Left colon (tissue), 2 donors: ENCODE results near the gene PADI1. TPM values are rescaled to one million over a fixed set of nuclear protein-coding genes. Genes with fewer than 3 reads are reported as not detected.

Experiments used
- ATAC-seq: fragments of 200-7000 bp; cut with Tn5 transposase; one replicate; pipeline ENCODE4 v1.9.1; 2020; ENCODE audit warnings: mild to moderate bottlenecking, moderate library complexity
- DNase-seq, 2 donors: peaks; one replicate each; pipeline ENCODE4 v3.0.0-alpha.2; 2020
- intact Hi-C, 2 donors: fragments of 100-400 bp; cut with DNase I in 1 of 2; cut with micrococcal nuclease in 1 of 2; formaldehyde crosslinking; loops; one replicate each; pipeline versions ENCODE4 v1.11.2 to v1.14.0; 2022; cut with DNase I, micrococcal nuclease
- total RNA-seq, 2 donors: library from RNA; stranded (reverse); fragmentation: NEBNext Ultra II Directional; extraction: Animal tissue kit (Norgen Biotek cat#: 25700); gene quantifications; one replicate each; pipeline ENCODE4 v1.2.1, GENCODE V29; 2021
- donor health status: DM: no; HTN: no; CAD: no.
- donor health status: DM: yes; HTN: yes; CAD: no.

Gene PADI1
- total RNA-seq, 2 donors from 2014 or later = 0.27 to 0.47 TPM

DNA sequence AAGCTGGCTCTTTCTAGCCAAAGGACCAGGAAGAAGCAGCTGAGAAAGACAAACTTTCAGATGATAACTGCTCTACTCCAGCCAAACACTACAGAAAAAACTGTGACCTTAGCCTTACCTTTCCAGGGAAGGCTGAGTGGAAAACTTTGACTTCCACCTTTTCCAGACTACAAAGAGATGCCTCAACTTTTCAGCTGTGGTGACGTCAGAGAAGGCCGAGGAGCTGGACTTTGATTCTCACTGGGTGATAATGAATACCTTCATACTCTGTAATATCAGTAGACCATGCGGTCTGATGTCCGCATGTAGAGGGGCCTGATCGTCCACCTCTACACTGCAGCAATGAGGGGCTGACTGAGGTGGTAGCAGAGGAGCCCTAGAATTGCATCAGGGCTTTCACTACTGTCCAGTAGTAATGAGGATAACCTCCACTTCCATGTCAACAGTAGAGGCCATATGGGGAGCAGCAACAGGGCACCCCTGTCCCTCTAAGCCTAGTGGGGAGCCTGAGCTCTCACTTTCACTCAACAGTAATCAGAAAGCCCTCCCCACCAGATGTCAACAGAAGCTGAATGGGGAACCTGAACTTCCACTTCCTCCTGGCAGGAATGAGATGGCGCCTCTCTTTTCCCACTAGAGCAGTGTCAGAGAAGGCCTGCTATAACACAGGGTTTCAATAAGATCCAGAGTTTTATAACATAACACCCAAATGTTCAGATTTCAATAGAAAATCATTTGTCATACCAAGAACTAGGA lies 28.4 kb upstream of the PADI1 start:
- intact Hi-C loops = no loop called here
- DNase-seq (no peak), ATAC-seq (no peak)

DNA sequence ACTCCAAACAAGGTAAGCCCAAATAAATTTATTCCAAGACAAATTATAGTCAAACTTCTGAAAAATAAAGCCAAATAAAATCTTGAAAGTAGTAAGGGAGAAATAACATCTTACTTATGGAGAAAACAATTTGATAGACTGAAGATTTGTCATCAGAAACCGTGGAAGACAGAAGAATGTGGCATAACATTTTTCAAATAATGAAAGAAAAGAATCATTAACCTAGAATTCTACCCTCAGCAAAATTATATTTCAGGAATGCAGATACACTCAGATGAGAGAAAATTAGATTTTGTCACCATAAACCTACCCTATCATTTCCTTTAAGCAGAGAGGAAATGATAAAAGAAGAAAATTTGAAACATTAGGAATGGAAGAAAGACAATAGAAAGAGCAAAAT lies 27.3 kb upstream of the PADI1 start:
- intact Hi-C loops = no loop called here
- no peak for DNase-seq
- ATAC-seq = no peak

DNA sequence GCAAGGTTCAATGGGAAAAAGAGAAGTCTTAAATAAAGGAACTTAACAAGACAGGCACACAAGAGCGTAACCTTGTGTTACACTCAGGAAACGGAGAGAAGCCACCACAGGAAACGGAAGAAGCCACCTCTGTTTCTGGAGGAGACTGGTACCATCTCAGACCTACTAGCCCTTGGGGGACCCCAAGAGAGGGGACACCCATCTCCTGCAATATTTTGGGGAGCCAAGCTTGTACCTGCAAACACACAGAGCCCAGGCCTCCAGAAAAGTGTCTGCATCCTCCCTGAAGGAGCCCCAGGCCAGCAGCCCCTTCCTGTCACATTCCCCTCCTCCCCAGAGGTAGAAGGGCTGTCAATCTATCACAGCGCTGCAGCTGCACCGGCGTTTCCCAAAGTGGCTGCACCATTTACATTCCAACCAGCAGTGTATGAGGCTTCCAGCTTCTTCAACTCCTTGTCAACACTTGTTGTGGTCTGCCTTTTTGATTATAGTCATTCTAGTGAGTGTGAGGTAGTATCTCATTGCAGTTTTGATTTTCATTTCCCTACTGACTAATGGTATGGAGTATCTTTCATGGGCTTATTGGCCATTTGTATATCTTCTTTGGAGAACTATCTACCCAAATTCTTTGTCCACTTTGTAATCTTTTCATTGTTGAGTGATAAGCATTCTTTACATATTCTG lies 23.0 kb upstream of the PADI1 start:
- no peak for DNase-seq
- no peak for ATAC-seq

DNA sequence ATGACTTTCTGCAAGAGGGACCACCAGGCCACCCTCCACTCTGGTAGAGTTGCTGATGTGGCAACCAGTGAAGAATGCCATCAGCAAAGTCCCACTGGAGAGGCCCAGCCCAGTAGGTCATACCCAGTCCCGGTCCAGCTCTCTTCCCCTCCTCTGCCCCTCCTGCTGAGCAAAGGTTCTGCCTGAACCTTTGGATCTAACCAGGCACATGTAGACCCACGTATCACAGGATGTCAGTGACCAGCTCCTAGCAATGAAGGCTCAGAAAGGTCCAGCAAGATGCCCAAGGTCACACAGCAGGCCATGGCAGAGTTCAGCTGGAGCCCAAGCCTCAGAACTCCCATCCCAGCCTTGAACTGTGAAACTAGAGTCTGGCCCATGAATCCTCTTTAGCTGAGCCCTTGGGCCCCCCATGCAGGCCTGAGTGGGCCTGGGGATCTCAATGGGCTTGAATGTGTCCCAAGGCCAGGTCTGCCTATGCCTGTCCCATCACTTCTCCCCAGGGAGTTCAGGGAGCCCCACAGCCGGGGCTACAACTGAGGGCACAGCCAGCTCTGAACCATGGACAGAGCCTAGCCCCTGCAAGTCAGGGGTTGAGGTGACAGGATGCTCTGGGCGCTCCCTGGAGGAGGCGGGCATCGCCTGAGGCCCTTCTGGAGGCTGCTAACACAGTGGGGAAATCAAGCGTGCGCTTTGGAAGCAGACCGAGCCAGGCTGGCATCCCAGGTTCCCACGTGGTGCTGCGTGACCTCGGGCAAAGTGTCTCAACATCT lies 21.4 kb upstream of the PADI1 start:
- ATAC-seq (no peak), DNase-seq (no peak)

More for the DNA sequence above, 23.0 kb upstream of the PADI1 start:
- intact Hi-C loops = no loop called here

DNA sequence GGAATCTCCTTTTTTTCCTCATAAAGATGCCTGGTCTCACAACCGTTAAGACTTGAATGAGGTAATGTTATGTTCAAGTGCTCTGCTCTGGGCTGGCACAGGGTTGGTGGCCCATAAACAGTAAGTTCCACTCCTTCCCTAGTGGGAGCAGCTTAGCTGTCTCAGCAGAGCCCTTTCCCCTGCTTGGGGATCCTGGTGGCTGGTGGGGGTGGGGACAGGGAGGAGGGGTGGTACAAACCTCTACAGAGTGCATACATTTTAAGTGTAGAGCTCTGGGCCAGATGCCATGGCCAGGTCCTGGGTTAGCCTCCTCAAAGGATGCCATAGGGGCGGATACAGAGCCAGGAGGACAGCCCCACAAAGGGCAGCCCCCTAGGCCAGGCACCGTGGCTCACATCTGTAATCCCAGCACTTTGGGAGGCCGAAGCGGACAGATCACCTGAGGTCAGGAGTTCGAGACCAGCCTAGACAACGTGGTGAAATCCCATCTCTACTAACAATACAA lies 20.7 kb upstream of the PADI1 start:
- intact Hi-C loops = no loop called here
- no peak for ATAC-seq
- no peak for DNase-seq

More for the DNA sequence above, 21.4 kb upstream of the PADI1 start:
- intact Hi-C loops = no loop called here

DNA sequence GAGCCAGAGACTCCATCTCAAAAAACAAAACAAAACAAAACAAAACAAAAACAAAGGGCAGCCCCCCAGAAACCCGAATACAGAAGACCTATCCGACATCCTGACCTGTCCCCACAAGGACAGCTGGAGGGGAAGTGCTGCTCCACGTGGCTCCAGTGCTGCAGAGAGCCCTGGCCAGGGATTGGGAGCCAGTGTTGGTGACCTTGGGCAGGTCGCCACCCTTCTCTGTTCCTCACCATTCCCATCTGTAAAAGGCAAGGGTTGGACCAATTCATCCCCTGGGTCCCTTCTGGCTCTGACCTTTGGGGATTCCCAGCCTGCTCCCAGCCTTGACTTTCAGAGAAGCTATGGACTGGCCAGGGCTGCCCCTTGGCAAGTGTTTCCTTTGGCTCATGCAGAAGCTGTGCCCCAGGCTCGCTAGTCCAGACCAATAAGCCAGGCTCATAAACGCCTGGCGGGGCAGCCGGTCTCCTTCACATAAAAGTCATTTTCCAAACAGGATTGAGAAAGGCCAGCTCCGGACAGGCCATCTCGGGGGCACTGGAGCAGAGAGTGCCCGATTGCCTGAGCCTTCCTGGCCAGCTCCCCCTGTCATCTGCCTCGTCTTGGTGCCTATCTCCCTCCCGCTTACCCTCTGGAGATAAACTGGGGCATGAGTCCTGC lies 20.0 kb upstream of the PADI1 start:
- intact Hi-C loops = no loop called here
- DNase-seq (no peak), ATAC-seq (no peak)

DNA sequence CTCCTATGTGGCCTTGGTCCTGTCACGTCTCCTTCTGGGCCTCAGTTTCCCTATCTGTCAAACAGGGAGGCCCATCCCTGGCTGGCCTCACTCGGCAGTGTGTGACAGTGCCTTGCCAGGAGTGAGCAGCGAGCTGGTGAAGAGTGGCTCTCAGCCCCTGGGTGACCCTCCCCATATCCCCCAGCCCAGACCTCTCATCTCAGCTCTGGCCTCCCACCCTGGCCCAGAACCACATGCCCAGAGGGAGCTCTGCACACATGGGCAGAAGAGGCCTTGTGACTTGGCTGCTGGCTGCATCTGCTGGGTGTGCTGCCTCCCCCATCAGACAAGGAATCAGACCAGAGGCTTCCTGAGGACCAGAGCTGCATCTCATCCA lies 19.5 kb upstream of the PADI1 start:
- DNase-seq = no peak
- ATAC-seq = no peak
- intact Hi-C loops = no loop called here

DNA sequence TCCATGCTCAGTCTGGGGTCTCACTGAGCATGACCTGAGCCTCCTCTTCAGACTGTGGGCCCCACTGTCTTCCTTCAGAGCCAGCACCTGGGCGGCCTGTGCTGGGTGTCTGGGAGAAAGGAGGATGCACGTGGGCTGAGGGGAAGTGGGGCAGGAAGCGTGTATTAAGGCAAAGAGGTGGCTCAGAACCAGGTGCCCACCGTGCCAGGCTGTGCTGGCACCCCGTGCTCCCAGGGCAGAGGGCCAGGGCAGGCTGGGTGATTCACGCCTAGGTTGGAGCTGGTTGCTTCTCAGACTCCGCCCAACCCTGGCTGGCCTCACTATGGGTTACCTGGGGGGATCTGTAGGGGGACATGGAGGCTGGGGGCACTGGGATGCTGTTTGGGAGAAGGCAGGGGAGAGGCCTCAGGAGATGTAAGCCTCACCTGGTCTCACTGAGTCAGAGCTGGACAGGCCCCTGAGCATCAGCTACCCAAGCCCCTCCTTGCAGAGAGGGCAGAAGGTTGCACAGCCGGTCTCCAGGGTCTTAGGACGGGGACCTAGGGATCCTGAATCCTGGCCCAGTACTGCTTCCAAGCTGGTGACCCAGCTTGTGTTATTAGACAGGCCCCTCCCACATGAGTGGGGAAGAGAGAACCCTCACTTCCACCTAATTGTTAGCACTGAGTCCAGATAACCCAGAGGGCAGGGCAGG lies 18.6 kb upstream of the PADI1 start:
- DNase-seq (no peak), ATAC-seq (no peak)
- intact Hi-C loops = no loop called here

DNA sequence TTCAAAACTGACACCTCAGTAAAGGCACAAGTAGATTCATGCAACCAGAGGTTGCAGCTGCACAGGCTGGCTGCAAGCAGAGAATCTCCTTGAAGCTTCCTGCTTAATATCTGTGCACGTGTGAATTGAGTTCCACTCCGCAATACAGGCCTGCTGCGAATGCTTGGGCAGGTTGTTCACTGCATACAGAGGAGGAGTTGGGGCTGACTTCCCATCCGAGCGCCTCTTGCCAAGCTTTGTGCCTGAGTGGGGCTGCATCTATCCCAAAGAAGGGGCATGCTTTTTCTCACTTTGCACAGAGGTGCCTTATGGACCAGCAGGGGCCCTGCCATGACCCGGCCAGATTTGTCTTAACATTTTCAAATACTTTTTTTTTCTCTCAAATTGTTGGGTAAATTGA lies 17.9 kb upstream of the PADI1 start:
- no peak for ATAC-seq
- no peak for DNase-seq
- intact Hi-C loops = no loop called here

DNA sequence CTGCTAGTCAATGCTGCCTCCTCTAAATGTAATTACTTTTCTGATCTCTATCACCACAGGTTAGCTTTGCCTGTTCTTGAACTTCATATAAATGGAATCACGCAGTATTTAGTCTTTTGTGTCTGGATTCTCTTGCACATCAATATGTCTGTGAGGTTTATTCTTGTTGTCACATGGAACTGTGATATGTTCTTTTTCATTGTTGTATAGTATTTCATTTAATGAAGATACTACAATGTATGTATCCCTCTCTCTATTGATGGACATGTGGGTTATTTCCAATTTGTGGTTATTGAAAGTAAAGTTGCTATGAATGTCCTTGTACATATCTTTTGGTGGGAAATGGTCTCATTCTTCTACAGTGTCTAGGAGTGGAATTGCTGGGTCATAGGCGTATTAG lies 16.7 kb upstream of the PADI1 start:
- intact Hi-C loops = no loop called here
- DNase-seq (no peak), ATAC-seq (no peak)

DNA sequence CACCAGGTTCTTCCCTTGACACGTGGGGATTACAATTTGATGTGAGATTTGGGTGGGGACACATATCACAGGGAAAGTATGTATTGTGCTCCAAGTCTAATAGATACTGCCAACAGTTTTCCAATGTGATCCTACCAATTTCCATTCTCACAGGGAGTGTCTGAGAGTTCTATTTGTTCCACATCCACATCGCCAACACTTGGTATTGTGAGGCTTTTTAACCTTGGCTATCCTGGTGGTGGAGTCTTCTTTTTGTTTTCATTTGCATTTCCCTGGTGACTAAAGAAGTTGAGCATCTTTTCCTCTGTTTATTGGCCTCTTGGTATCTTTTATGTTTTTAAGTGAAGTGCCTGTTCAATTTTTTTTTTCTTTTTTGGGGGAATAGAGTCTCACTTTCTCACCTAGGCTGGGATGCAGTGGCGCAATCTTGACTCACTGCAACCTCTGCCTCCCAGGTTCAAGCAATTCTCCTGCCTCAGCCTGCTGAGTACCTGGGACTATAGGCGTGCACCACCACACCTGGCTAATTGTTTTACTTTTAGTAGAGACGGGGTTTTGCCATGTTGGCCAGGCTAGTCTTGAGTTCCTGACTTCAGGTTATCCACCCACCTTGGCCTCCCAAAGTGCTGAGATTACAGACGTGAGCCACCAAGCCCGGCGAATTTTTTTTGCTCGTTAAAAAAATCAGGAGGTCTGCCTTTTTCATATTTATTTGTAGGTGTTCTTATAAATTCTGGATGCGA lies 15.9 kb upstream of the PADI1 start:
- no peak for ATAC-seq
- intact Hi-C loops = no loop called here
- DNase-seq = no peak

DNA sequence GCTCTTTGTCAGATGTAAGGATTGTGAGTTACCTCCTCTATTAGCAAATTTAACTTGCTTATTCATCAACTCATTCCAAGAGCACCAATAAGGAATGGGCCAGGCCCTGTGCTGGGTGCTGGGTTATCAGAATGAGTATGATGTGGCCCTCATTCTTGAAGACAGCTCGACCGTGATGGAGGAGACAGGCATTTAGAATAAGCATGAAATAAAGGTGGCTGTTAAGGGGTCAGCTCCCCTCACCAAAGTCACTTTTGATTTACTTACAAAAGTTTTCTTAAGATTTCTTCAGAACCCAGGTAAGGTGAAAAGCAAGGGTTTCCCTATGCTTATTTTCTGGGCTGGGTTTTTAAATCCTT lies 15.3 kb upstream of the PADI1 start:
- intact Hi-C loops = no loop called here
- ATAC-seq (no peak), DNase-seq (no peak)

DNA sequence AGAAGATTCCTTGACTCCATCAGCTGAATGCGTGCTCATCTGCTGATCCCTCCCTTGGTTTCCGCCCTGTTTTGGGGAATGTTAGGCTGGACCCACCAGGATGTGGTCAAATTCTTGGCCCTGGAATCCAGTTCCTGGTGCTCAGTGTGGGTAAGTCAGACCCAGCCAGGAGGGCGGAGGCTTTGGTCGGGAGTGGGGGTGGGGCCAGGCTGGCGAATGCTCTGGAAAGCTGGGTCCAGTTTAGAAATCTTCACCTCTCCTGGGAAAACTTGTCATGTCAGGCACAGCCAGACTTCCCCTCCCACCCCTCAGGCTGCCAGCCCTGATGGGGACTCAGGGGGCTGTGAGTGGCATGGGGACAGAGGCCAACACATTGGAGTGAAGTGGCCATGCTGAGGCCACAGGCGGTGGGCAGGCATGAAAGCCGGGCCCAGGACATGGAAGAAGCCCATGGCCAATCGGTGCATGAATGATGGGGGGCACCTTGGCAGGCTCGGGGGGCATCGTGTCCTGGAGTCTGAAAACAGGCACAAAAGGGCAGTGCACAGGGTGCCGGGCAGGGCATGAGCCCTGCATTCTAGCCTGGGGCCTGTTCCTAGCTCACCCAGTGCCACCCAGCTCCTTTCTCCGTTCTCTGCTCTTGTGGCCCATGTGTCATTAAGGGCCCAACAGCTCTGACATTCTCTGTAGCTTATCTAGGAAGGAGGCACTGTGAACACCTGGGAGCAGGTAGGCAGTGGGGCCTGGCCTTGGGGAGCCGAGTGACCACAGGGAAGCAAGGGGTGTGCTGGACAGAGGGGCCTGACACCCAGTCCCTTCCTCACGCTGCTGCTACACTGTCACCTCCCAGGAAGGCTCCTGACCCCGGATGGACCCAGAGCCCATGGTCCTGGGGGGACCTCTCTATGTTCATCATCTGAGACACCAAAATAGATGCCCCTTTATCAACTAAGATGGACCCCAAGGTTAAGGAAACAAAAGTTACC lies 14.6 kb upstream of the PADI1 start:
- ATAC-seq = no peak
- DNase-seq = no peak
- intact Hi-C loops = no loop called here

DNA sequence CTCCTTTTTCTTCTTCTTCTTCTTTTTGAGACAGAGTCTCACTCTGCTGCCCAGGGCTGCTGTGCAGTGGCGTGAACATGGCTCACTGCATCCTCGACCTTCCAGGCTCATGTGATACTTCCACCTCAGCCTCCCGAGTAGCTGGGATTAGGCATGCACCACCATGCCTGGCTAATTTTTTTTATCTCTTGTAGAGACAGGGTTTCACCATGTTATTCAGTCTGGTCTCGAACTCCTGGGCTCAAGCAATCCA lies 13.0 kb upstream of the PADI1 start:
- DNase-seq = no peak
- intact Hi-C loops = no loop called here

DNA sequence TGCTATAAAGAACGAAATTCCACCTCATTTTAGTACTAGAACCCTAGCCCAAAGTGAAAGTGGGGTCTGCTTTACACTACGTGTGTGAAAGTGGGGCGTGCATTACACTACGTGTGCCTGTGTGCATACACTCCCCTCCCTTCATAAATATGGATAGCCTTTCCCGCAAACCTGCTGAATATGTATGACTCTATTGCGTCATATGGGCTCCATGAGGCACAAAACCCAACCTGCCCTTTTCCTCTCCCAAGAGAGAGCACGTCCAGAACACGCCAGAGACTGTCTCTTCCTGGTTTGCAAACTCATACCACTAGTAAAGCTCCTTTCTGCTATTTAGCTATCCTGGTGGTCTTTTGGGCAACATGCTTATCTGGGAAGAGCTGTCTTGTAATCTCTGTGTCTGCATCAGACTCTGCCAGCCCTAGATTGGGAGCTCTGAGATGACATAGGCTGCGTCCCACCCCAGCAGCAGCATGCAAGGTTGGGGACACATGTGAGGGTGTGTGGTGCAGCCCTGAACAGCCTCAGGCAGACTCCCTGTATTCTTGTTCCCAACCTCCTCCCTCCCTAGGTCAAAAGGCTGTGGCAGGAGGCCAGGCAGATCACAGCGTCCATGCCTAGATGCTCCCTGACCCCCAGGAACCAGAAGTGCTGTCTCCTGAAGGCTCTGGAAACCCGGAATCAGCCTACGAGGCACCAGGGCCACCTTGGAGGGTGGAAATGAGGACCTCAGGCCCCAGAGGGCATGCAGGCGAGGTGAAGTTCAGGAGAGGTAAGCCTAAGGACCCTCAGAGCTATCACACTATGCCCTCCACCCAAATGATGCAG lies 12.3 kb upstream of the PADI1 start:
- no peak for DNase-seq
- ATAC-seq = no peak
- intact Hi-C loops = no loop called here

More for the DNA sequence above, 13.0 kb upstream of the PADI1 start:
- no peak for ATAC-seq
